HL-60 (cell line): ENCODE data around the gene HLA-DQA1.

Experiments used
- DNase-seq, 2 experiments: peaks; one replicate each; pipeline ENCODE4 v3.0.0-alpha.2; 2010 to 2020; ENCODE audit warnings: low read depth in 1 of 2, low spot score in 1 of 2
- H3K27ac ChIP-seq: fragments of 250-450 bp; sonication (Bioruptor Pico); replicated peaks from 2 replicates; pipeline ENCODE4 v1.5.1; 2020; ENCODE audit warnings: mild to moderate bottlenecking, moderate library complexity
- H3K27me3 ChIP-seq: fragments of 250-450 bp; sonication (Bioruptor Pico); 2 replicates; pipeline ENCODE4 v1.5.1; 2021; ENCODE audit warnings: mild to moderate bottlenecking, moderate library complexity; ENCODE audit not compliant: insufficient read depth, poor library complexity, severe bottlenecking
- H3K4me3 ChIP-seq: replicated peaks from 2 replicates; pipeline ENCODE4 v1.5.1; 2011; ENCODE audit warnings: mild to moderate bottlenecking, control low read depth, low read length; ENCODE audit not compliant: insufficient read depth
- CTCF ChIP-seq: IDR thresholded peaks from one replicate; pipeline ENCODE4 v1.5.1; 2011; ENCODE audit warnings: low read length, control low read depth, inconsistent platforms; ENCODE audit not compliant: insufficient read depth
- GABPA ChIP-seq: IDR thresholded peaks from 2 replicates; pipeline ENCODE4 v1.6.1; 2012; ENCODE audit warnings: low read depth
- POLR2AphosphoS5 ChIP-seq: IDR thresholded peaks from 2 replicates; pipeline ENCODE4 v1.6.1; 2012; ENCODE audit warnings: low read depth
- REST ChIP-seq: IDR thresholded peaks from 2 replicates; pipeline ENCODE4 v1.6.1; 2012; ENCODE audit warnings: low read depth; ENCODE audit not compliant: insufficient replicate concordance
- SPI1 ChIP-seq: IDR thresholded peaks from 2 replicates; pipeline ENCODE4 v1.6.1; 2012; ENCODE audit warnings: low read depth, mild to moderate bottlenecking, borderline replicate concordance

Gene HLA-DQA1

GRCh38 chr6:32617751-32618150 lies 19.5 kb upstream of the HLA-DQA1 start:
- peaks cover 5% of the 10 kb centered on the region for H3K27me3 ChIP-seq
- TF ChIP-seq SPI1 = no peak
- TF ChIP-seq GABPA = no peak
- no peak for TF ChIP-seq REST
- TF ChIP-seq CTCF = no peak
- no peak for TF ChIP-seq POLR2AphosphoS5

GRCh38 chr6:32621372-32621771 lies 15.8 kb upstream of the HLA-DQA1 start:
- no peak for TF ChIP-seq CTCF
- TF ChIP-seq SPI1 = no peak
- no peak for TF ChIP-seq GABPA
- TF ChIP-seq REST = no peak
- no peak for TF ChIP-seq POLR2AphosphoS5
- no peak overlapping the region for H3K27ac ChIP-seq
- no peak for DNase-seq
- no peaks in the 10 kb centered on the region for H3K27me3 ChIP-seq
- H3K4me3 ChIP-seq = no peak overlapping the region

More at GRCh38 chr6:32617751-32618150, 19.5 kb upstream of the HLA-DQA1 start:
- H3K27ac ChIP-seq = no peak overlapping the region
- H3K4me3 ChIP-seq = no peak overlapping the region
- DNase-seq = no peak

GRCh38 chr6:32622545-32623401 lies 14.4 kb upstream of the HLA-DQA1 start:
- no peaks in the 10 kb centered on the region for H3K27me3 ChIP-seq
- DNase-seq = peak; percentile 15 to 35
- no peak overlapping the region for H3K4me3 ChIP-seq
- no peak for TF ChIP-seq REST
- no peak for TF ChIP-seq CTCF
- TF ChIP-seq POLR2AphosphoS5 = no peak
- no peak for TF ChIP-seq GABPA
- no peak for TF ChIP-seq SPI1
- no peak overlapping the region for H3K27ac ChIP-seq
